ENCODE results near the gene TOP3B.

- TF ChIP-seq EZH2phosphoT487 (IDR thresholded peaks at IDR 0.05; ENCODE audit: borderline replicate concordance, low read length) = no peak
- TF ChIP-seq CTCF (IDR thresholded peaks at IDR 0.05; ENCODE audit: low read depth, low read length, poor library complexity, severe bottlenecking) = no peak
These were observed 3.8 kb downstream of the TOP3B start for GRCh38 chr22:21978564-21979386.

Measured in DOHH2 (cell line).